Esophagus squamous epithelium (tissue), 5 donors: ENCODE data around the gene ACER3. TPM values are rescaled to one million over a fixed set of nuclear protein-coding genes. Genes with fewer than 3 reads are reported as not detected.

Experiments used
- DNase-seq: peaks from one replicate; lab custom pipeline; 2025; lab: John Stamatoyannopoulos, UW
- H3K27ac ChIP-seq, 4 donors: fragments of 200-600 bp; sonication (generic); one replicate each; pipeline ENCODE4 v1.5.1; 2016 to 2019; ENCODE audit warnings: mild to moderate bottlenecking in 1 of 4
- H3K27me3 ChIP-seq, 4 donors: fragments of 200-600 bp; sonication (generic); 1 replicate in 3 of 4; 2 replicates in 1 of 4; pipeline versions ENCODE4 v1.5.1 to v1.6.0; 2017 to 2021; ENCODE audit warnings: antibody characterized with exemption in 1 of 4
- H3K36me3 ChIP-seq, 3 donors: fragments of 200-600 bp; sonication (generic); one replicate each; pipeline ENCODE4 v1.5.1; 2016 to 2019
- H3K4me1 ChIP-seq, 3 donors: fragments of 200-600 bp; sonication (generic); one replicate each; pipeline ENCODE4 v1.5.1; 2017 to 2019
- H3K4me3 ChIP-seq, 4 donors: fragments of 200-600 bp; sonication (generic); 1 replicate in 3 of 4; 2 replicates in 1 of 4; pipeline ENCODE4 v1.5.1; 2016 to 2019; ENCODE audit warnings: mild to moderate bottlenecking in 2 of 4, moderate library complexity in 1 of 4
- H3K9me3 ChIP-seq, 3 donors: fragments of 200-600 bp; sonication (generic); one replicate each; pipeline ENCODE4 v1.5.1; 2016 to 2019
- POLR2A ChIP-seq, 4 donors: fragments of 450-650 bp; IDR thresholded peaks; one replicate each; pipeline ENCODE4 v1.6.1; 2017; ENCODE audit warnings: antibody characterized with exemption in 4 of 4, mild to moderate bottlenecking in 4 of 4, moderate library complexity in 3 of 4
- WGBS, 2 donors: methylation state at CpG; one replicate each; pipeline ENCODE4 v1.1.5; 2018; 5-methylcytosine and 5-hydroxymethylcytosine counted together
- intact Hi-C: fragments of 100-400 bp; cut with DNase I; formaldehyde crosslinking; loops from one replicate; pipeline ENCODE4 v1.15.0; 2022
- total RNA-seq, 4 donors: library from RNA; depleted of rRNA; stranded (reverse); fragments of >200 nt; gene quantifications; one replicate each; pipeline ENCODE4 v1.1.0, GENCODE V29; 2016
- TF ChIP-seq, protein P1 (sequence below), 6 experiments: fragments of 450-650 bp in 4 of 6; fragments of 200-600 bp in 2 of 6; sonication (generic) in 2 of 6; IDR thresholded peaks; one replicate each; pipeline ENCODE4 v1.5.1; 2016 to 2019; ENCODE audit warnings: antibody characterized with exemption in 6 of 6, mild to moderate bottlenecking in 4 of 6, moderate library complexity in 4 of 6
- donor health status: DM: yes; HTN: yes; CAD: no.

Gene ACER3
- total RNA-seq, 4 donors from 2014 or later = 9.9 to 34.2 (median 23.3) TPM

DNA sequence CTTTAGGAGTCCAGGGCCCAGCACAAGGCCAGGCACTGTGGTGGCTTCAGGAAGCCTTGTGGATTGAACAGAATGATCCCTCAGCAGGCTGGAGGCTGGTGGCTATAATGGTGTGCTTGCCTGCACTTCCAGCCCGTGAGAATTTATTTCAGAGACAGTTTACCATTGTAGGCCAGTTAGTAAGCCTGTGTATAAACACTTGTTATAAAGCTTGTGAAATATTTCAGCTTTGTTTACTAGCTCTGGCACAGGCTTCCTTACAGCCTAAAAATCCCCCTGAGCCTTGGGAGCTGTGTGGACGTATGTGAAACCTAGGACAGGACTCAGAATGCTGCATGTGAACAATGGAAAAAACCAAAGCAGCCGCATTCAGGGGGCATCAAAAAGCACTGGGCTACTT, 26.6 kb upstream of the ACER3 start:
- intact Hi-C loops = no loop called here
- no peak overlapping the region for H3K4me3 ChIP-seq
- H3K27ac ChIP-seq = no peak overlapping the region
- peaks cover 13 to 86% (median 44%) of the 10 kb centered on the region in 3 donors for H3K4me1 ChIP-seq
- no peak for TF ChIP-seq POLR2A (IDR thresholded peaks at IDR 0.05)
- TF ChIP-seq, protein P1, sequence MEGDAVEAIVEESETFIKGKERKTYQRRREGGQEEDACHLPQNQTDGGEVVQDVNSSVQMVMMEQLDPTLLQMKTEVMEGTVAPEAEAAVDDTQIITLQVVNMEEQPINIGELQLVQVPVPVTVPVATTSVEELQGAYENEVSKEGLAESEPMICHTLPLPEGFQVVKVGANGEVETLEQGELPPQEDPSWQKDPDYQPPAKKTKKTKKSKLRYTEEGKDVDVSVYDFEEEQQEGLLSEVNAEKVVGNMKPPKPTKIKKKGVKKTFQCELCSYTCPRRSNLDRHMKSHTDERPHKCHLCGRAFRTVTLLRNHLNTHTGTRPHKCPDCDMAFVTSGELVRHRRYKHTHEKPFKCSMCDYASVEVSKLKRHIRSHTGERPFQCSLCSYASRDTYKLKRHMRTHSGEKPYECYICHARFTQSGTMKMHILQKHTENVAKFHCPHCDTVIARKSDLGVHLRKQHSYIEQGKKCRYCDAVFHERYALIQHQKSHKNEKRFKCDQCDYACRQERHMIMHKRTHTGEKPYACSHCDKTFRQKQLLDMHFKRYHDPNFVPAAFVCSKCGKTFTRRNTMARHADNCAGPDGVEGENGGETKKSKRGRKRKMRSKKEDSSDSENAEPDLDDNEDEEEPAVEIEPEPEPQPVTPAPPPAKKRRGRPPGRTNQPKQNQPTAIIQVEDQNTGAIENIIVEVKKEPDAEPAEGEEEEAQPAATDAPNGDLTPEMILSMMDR (IDR thresholded peaks at IDR 0.05) = no peak
- 70 to 75% methylated on average over 3 of the region's 3 CpGs for WGBS, 2 donors
- H3K36me3 ChIP-seq = no peaks in the 10 kb centered on the region
- peaks cover 0 to 15% (median 0%) of the 10 kb centered on the region in 4 donors for H3K27me3 ChIP-seq
- no peaks in the 10 kb centered on the region for H3K9me3 ChIP-seq
- DNase-seq = no peak

DNA sequence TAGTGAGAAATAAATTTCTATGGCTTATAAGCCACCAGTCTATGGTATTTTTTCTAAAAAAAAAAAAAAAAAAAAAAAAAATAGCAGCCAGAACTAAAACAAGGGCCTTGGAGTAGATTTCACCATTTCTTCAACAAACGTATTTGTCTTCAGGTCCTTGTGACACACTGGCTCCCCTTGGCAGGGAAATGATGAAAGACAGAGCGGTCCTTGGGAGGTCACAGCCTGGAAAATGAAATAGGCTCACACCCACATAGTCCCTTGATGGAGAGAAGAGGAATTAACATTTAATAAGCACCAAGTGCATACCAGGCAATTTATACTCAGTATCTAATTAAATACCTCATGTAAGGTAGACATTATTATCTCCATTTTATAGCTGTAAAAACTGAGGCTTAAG, 25.7 kb upstream of the ACER3 start:
- no peak overlapping the region for H3K27ac ChIP-seq

DNA sequence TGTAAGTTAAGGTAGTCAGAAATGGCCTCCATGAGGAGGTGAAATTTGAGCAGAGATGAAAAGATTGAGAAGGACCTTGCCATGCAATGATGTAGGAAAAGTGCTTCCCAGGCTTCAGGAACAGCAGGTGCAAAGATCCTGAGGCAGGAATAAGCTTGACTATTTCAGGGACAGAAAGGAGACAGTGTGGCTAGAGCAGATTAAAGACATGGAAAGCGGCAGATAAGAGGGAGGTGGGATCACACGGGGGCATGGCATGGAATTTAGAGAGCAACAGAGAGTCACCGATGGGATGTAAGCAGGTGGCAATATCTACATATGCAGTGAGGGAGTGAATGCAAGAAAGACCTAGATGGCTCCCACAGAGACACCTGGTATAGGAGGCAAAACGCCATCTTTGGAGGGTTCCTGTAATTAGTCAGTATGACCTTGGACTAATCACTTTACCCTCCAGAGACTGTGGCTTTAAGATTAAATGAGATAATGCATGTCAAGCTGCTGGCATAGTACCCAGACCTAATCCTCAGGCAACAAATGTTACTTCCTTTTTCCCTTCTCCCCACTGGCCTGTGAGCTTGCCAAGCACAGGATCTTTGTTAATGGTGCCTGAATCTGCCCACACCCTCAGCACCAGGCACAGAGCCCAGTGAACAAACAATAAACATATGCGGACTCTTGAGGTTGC, 24.6 kb upstream of the ACER3 start:
- TF ChIP-seq POLR2A (IDR thresholded peaks at IDR 0.05) = no peak
- TF ChIP-seq, protein P1 (IDR thresholded peaks at IDR 0.05) = no peak
- Histone ChIP-seq H3K4me1 (peaks cover 13 to 79% (median 34%) of the 10 kb centered on the region in 3 donors), H3K9me3 (no peaks in the 10 kb centered on the region), H3K27ac (peak overlapping the region in 3 of 4 donors; percentile 12 to 59 (median 47)), H3K27me3 (peaks cover 0 to 15% (median 0%) of the 10 kb centered on the region in 4 donors), H3K4me3 (no peak overlapping the region), H3K36me3 (no peaks in the 10 kb centered on the region)
- no peak for DNase-seq
- intact Hi-C loops = no loop called here
- WGBS, 2 donors = 40 to 48% methylated on average over 5 of the region's 5 CpGs

More for the DNA sequence above, 25.7 kb upstream of the ACER3 start:
- TF ChIP-seq POLR2A (IDR thresholded peaks at IDR 0.05) = no peak
- TF ChIP-seq, protein P1 (IDR thresholded peaks at IDR 0.05) = no peak
- intact Hi-C loops = no loop called here
- Histone ChIP-seq H3K4me1 (peaks cover 13 to 89% (median 43%) of the 10 kb centered on the region in 3 donors), H3K4me3 (no peak overlapping the region), H3K9me3 (no peaks in the 10 kb centered on the region), H3K36me3 (no peaks in the 10 kb centered on the region), H3K27me3 (peaks cover 0 to 15% (median 0%) of the 10 kb centered on the region in 4 donors)
- DNase-seq = no peak
- 37 to 91% methylated on average over 2 of the region's 2 CpGs for WGBS, 2 donors

DNA sequence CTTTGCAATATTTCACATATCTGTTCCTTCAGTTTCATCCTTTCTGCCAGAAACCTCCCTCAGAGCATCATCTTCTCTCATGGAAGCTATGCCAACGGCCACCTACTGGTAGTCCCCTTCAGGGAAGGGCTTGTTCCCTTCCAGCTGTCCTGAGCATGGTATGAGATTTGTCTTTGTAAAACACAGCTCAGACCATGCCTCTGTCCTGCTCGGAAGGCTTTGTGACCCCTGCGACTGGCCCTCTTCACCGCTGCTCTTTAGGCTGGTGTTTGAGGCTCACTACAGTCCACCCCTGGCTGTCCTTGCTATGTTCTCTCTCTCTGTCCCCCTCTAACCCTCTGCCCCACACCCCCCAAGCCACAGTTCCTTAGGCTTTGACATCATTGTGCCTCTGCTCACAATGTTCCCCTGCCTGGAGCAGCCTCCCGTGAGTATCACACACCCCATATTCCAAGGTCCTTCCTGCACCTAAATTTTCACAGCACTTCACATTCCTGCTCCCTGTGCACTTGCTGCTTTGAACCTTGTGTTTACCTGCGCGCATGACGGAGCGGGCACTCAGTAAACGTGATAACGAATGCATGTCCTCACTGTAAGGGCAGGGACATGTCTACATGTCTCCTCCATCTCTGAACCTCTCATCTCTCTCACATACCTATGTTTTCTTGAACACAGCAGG, 24.0 kb upstream of the ACER3 start:
- no peaks in the 10 kb centered on the region for H3K36me3 ChIP-seq
- H3K9me3 ChIP-seq = no peaks in the 10 kb centered on the region
- no peak for DNase-seq
- H3K27ac ChIP-seq = peak overlapping the region in 3 of 4 donors; percentile 12 to 59 (median 47)
- TF ChIP-seq POLR2A (IDR thresholded peaks at IDR 0.05) = no peak
- TF ChIP-seq, protein P1 (IDR thresholded peaks at IDR 0.05) = no peak
- no peak overlapping the region for H3K4me3 ChIP-seq
- H3K27me3 ChIP-seq = peaks cover 0 to 20% (median 0%) of the 10 kb centered on the region in 4 donors
- 58 to 66% methylated on average over 11 of the region's 11 CpGs for WGBS, 2 donors
- H3K4me1 ChIP-seq = peaks cover 13 to 74% (median 30%) of the 10 kb centered on the region in 3 donors
- intact Hi-C loops = no loop called here
